SK-N-SH (cell line): Measurements from ENCODE around the gene EML2. TPM values are rescaled to one million over a fixed set of nuclear protein-coding genes. Genes with fewer than 3 reads are reported as not detected.

Source experiments
- CTCF ChIA-PET: fragments of 300-600, 350-600 bp; formaldehyde crosslinking; extraction: SDS; loops from one replicate; lab custom pipeline; 2021; lab: Yijun Ruan, JAX
- POLR2A ChIA-PET: fragments of 350-600 bp; sonication (Branson Sonifier 250); formaldehyde crosslinking; extraction: SDS; loops from one replicate; lab custom pipeline; 2020; ENCODE audit warnings: antibody characterized with exemption, inconsistent platforms; lab: Yijun Ruan, JAX
- DNase-seq: peaks from one replicate; pipeline ENCODE4 v3.0.0; 2012
- H2AFZ ChIP-seq: fragments of 200-600 bp; sonication (generic); 2 replicates; pipeline ENCODE4 v1.8.1; 2016; ENCODE audit warnings: antibody characterized with exemption, mild to moderate bottlenecking, low read depth
- H3F3A ChIP-seq: fragments of 200-600 bp; sonication (generic); replicated peaks from 2 replicates; pipeline ENCODE3; 2016; ENCODE audit warnings: antibody characterized with exemption, mild to moderate bottlenecking; ENCODE audit not compliant: insufficient read depth
- H3K27ac ChIP-seq, 2 experiments: fragments of 200-500 bp in 1 of 2; fragments of 200-600 bp in 1 of 2; sonication (Bioruptor generic) in 1 of 2; sonication (generic), shearing (Covaris generic) in 1 of 2; 2 replicates each; pipeline versions ENCODE4 v1.5.1 to v1.6.1; 2014 to 2016; ENCODE audit warnings: low read depth in 2 of 2, inconsistent platforms in 1 of 2, low read length in 1 of 2, mild to moderate bottlenecking in 1 of 2, mixed read lengths in 1 of 2
- H3K27me3 ChIP-seq: fragments of 200-600 bp; sonication (generic), shearing (Covaris generic); 2 replicates; pipeline ENCODE4 v1.6.1; 2016; ENCODE audit warnings: mixed run types; ENCODE audit not compliant: insufficient read depth
- H3K36me3 ChIP-seq, 2 experiments: fragments of 200-500 bp in 1 of 2; fragments of 200-600 bp in 1 of 2; sonication (Bioruptor generic) in 1 of 2; sonication (generic) in 1 of 2; replicated peaks in 1 of 2; 2 replicates each; pipeline versions ENCODE3 to v1.5.1; 2014 to 2016; ENCODE audit warnings: low read length in 1 of 2, mild to moderate bottlenecking in 1 of 2; ENCODE audit not compliant: insufficient read depth in 2 of 2, control insufficient read depth in 1 of 2
- H3K4me1 ChIP-seq, 2 experiments: fragments of 200-500 bp in 1 of 2; fragments of 200-600 bp in 1 of 2; sonication (Bioruptor generic) in 1 of 2; sonication (generic), shearing (Covaris generic) in 1 of 2; 2 replicates each; pipeline versions ENCODE4 v1.5.1 to v1.6.1; 2014 to 2016; ENCODE audit warnings: low read depth in 1 of 2, low read length in 1 of 2, mixed run types in 1 of 2; ENCODE audit not compliant: insufficient read depth in 2 of 2, control insufficient read depth in 1 of 2
- H3K4me2 ChIP-seq: fragments of 200-600 bp; sonication (generic), shearing (Covaris generic); 2 replicates; pipeline ENCODE4 v1.6.1; 2017; ENCODE audit warnings: mixed run types
- H3K4me3 ChIP-seq, 2 experiments: fragments of 200-500 bp in 1 of 2; fragments of 200-600 bp in 1 of 2; sonication (Bioruptor generic) in 1 of 2; sonication (generic), shearing (Covaris generic) in 1 of 2; 2 replicates each; pipeline versions ENCODE4 v1.5.1 to v1.8.1; 2014 to 2016; ENCODE audit warnings: low read depth in 2 of 2, inconsistent platforms in 1 of 2, low read length in 1 of 2, mild to moderate bottlenecking in 1 of 2, mixed read lengths in 1 of 2, moderate library complexity in 1 of 2
- H3K79me2 ChIP-seq: fragments of 200-600 bp; sonication (generic); 2 replicates; pipeline ENCODE4 v1.8.1; 2017; ENCODE audit warnings: mild to moderate bottlenecking; ENCODE audit not compliant: insufficient read depth
- H3K9ac ChIP-seq: fragments of 200-600 bp; sonication (generic); 2 replicates; pipeline ENCODE4 v1.6.1; 2017; ENCODE audit warnings: mixed run types
- H3K9me2 ChIP-seq: fragments of 200-600 bp; sonication (generic); 2 replicates; pipeline ENCODE4 v1.6.1; 2017; ENCODE audit warnings: mixed run types
- H3K9me3 ChIP-seq: fragments of 200-600 bp; sonication (generic); 2 replicates; pipeline ENCODE4 v1.6.1; 2017; ENCODE audit warnings: mixed run types, mild to moderate bottlenecking, moderate library complexity
- H4K20me1 ChIP-seq: fragments of 200-600 bp; sonication (generic); 2 replicates; pipeline ENCODE4 v1.6.1; 2017; ENCODE audit warnings: mild to moderate bottlenecking, mixed run types; ENCODE audit not compliant: insufficient read depth
- ELF1 ChIP-seq: IDR thresholded peaks from 2 replicates; pipeline ENCODE4 v1.4.0; 2012
- EP300 ChIP-seq, 2 experiments: IDR thresholded peaks; 2 replicates each; pipeline versions ENCODE4 v1.4.0 to v1.6.1; 2012; ENCODE audit warnings: borderline replicate concordance in 1 of 2, low read depth in 1 of 2, low read length in 1 of 2
- FOXM1 ChIP-seq: IDR thresholded peaks from 2 replicates; pipeline ENCODE4 v1.4.0; 2012; ENCODE audit warnings: low read depth, mild to moderate bottlenecking
- GATA2 ChIP-seq: sonication (generic); formaldehyde crosslinking; IDR thresholded peaks from 2 replicates; pipeline ENCODE4 v1.5.0; 2020; ENCODE audit warnings: mild to moderate bottlenecking, missing genetic modification reagents
- MEF2A ChIP-seq: IDR thresholded peaks from 2 replicates; pipeline ENCODE4 v1.4.0; 2012; ENCODE audit warnings: low read depth, borderline replicate concordance
- NFIC ChIP-seq: IDR thresholded peaks from 2 replicates; pipeline ENCODE4 v1.4.0; 2012; ENCODE audit warnings: borderline replicate concordance
- NRF1 ChIP-seq: IDR thresholded peaks from 2 replicates; pipeline ENCODE4 v1.6.1; 2012; ENCODE audit warnings: low read depth, mild to moderate bottlenecking, low read length
- RFX5 ChIP-seq: IDR thresholded peaks from 2 replicates; pipeline ENCODE4 v1.6.1; 2012; ENCODE audit warnings: mild to moderate bottlenecking, improper control_type of control experiment, low read length
- SMC3 ChIP-seq: IDR thresholded peaks from 2 replicates; pipeline ENCODE4 v1.6.1; 2012; ENCODE audit warnings: low read depth, low read length, improper control_type of control experiment
- TCF12 ChIP-seq: IDR thresholded peaks from 2 replicates; pipeline ENCODE4 v1.4.0; 2012
- WGBS: methylation state at CpG from one replicate; pipeline ENCODE4 v1.1.6; 2017; ENCODE audit warnings: low lambda C conversion rate; 5-methylcytosine and 5-hydroxymethylcytosine counted together
- polyA plus RNA-seq, 3 experiments: library from polyadenylated mRNA; depleted of rRNA; stranded (reverse); fragments of >200 nt; gene quantifications; 2 replicates each; pipeline ENCODE4 v1.2.3, GENCODE V29; 2012
- TF ChIP-seq, protein P1 (sequence below): IDR thresholded peaks from 2 replicates; pipeline ENCODE4 v1.6.1; 2012; ENCODE audit warnings: mild to moderate bottlenecking, low read depth, low read length, moderate library complexity

The EML2 gene
- polyA plus RNA-seq, 1 of the 3 experiments (the other 2 are of a cell fraction), result 12.4 TPM

DNA sequence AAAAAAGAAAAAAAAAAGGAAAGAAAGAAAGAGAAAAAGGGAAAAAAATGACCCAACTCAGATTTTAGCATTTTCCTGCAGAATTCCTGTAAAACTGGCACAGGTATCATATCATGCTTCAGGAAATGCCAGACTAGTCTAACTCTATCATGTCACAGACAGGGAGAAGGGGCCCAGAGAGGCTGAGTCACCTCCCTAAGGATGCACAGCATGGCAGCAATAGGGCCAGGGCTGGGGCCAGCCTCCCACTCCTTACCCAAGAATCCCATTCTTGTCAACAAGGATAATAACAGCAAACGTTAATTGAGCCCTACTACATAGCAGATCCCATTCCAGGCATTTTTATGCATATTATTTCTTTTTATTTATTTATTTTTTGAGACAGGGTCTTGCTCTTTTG, 45.7 kb downstream of the EML2 start:
- ChIA-PET CTCF (no interaction called here), POLR2A (interaction anchor here (0.6 kb wide), 1 partner anchor 10 kb away, joined by 3 read pairs; no protein-coding TSS in a partner anchor)
- no peak for TF ChIP-seq RFX5
- TF ChIP-seq, protein P1, sequence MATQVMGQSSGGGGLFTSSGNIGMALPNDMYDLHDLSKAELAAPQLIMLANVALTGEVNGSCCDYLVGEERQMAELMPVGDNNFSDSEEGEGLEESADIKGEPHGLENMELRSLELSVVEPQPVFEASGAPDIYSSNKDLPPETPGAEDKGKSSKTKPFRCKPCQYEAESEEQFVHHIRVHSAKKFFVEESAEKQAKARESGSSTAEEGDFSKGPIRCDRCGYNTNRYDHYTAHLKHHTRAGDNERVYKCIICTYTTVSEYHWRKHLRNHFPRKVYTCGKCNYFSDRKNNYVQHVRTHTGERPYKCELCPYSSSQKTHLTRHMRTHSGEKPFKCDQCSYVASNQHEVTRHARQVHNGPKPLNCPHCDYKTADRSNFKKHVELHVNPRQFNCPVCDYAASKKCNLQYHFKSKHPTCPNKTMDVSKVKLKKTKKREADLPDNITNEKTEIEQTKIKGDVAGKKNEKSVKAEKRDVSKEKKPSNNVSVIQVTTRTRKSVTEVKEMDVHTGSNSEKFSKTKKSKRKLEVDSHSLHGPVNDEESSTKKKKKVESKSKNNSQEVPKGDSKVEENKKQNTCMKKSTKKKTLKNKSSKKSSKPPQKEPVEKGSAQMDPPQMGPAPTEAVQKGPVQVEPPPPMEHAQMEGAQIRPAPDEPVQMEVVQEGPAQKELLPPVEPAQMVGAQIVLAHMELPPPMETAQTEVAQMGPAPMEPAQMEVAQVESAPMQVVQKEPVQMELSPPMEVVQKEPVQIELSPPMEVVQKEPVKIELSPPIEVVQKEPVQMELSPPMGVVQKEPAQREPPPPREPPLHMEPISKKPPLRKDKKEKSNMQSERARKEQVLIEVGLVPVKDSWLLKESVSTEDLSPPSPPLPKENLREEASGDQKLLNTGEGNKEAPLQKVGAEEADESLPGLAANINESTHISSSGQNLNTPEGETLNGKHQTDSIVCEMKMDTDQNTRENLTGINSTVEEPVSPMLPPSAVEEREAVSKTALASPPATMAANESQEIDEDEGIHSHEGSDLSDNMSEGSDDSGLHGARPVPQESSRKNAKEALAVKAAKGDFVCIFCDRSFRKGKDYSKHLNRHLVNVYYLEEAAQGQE, result no peak
- H3K9ac ChIP-seq, result no peak overlapping the region
- H3K27me3 ChIP-seq, result no peaks in the 10 kb centered on the region
- H3K79me2 ChIP-seq, result no peaks in the 10 kb centered on the region
- no peaks in the 10 kb centered on the region for H3K36me3 ChIP-seq
- H3K4me3 ChIP-seq, result no peak overlapping the region
- 0% methylated on average over 1 of the region's 1 CpG for WGBS
- H3K9me3 ChIP-seq, result no peaks in the 10 kb centered on the region
- H3K27ac ChIP-seq, result no peak overlapping the region
- H3K9me2 ChIP-seq, result no peaks in the 10 kb centered on the region
- H3K4me2 ChIP-seq, result no peak overlapping the region
- no peaks in the 10 kb centered on the region for H4K20me1 ChIP-seq
- peaks cover 0 to 6% of the 10 kb centered on the region in 2 experiments; a peak in 1 of 4 replicates for H3K4me1 ChIP-seq
- no peak overlapping the region for H2AFZ ChIP-seq
- peaks cover 6% of the 10 kb centered on the region for H3F3A ChIP-seq
- DNase-seq, result no peak

DNA sequence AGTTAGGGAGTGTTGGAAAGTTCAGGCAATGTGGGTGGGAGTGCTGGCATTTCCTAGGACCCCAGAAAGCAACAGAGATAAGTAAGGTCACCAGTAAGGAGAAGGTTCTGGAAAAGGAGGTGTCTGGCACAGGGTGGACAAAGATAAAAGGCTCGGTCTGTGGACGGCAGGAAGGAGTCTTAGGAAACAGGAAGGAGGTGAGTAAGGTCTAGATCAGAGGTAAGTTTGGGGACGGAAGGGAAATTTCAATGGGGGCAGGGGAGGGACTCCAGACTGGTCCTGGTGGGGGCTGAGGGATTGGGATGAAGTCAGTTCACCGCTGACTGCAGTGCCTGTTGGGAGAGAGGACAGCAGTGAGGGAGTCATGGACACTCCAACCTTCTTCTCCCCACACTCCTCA, 46.8 kb downstream of the EML2 start:
- H3K4me2 ChIP-seq, result no peak overlapping the region
- no peaks in the 10 kb centered on the region for H3K79me2 ChIP-seq
- 14% methylated on average over 4 of the region's 4 CpGs for WGBS
- H3K9me3 ChIP-seq, result no peaks in the 10 kb centered on the region
- no peak for DNase-seq
- H4K20me1 ChIP-seq, result no peaks in the 10 kb centered on the region
- no peak overlapping the region for H3K9ac ChIP-seq
- H3K4me1 ChIP-seq, result no peaks in the 10 kb centered on the region
- CTCF ChIA-PET, result interaction anchor here (1.6 kb wide), 1 partner anchor 34 kb away, joined by 3 read pairs; no protein-coding TSS in a partner anchor
- H3K27ac ChIP-seq, result no peak overlapping the region
- H3K4me3 ChIP-seq, result no peak overlapping the region
- H3F3A ChIP-seq, result no peaks in the 10 kb centered on the region
- TF ChIP-seq TCF12, result no peak
- no peak for TF ChIP-seq GATA2 (CRISPR knock-in tag)
- TF ChIP-seq MEF2A, result no peak
- TF ChIP-seq EP300 (IDR thresholded peaks at IDR 0.05; ENCODE audit: borderline replicate concordance in 1 of 2, low read depth in 1 of 2, low read length in 1 of 2), result no peak
- no peak for TF ChIP-seq NFIC
- TF ChIP-seq FOXM1, result no peak
- no peak for TF ChIP-seq NRF1
- TF ChIP-seq ELF1, result no peak
- no peak for TF ChIP-seq SMC3
- TF ChIP-seq, all 33 proteins: peak for 0
- POLR2A ChIA-PET, result no interaction called here
- no peaks in the 10 kb centered on the region for H3K27me3 ChIP-seq
- H3K36me3 ChIP-seq, result no peaks in the 10 kb centered on the region
- no peak overlapping the region for H2AFZ ChIP-seq
- no peaks in the 10 kb centered on the region for H3K9me2 ChIP-seq
